DMS 273 (cell line): ENCODE results near the gene DNAJB2.
"Not testable (repeated sequence)": the region's sequence is repeated elsewhere in the genome, so short reads cannot be mapped to it uniquely, and the experiment has no call there.

ENCODE experiments used
- DNase-seq: peaks from one replicate; lab custom pipeline; 2025; ENCODE audit not compliant: unreplicated experiment; lab: John Stamatoyannopoulos, UW

Gene DNAJB2

DNA sequence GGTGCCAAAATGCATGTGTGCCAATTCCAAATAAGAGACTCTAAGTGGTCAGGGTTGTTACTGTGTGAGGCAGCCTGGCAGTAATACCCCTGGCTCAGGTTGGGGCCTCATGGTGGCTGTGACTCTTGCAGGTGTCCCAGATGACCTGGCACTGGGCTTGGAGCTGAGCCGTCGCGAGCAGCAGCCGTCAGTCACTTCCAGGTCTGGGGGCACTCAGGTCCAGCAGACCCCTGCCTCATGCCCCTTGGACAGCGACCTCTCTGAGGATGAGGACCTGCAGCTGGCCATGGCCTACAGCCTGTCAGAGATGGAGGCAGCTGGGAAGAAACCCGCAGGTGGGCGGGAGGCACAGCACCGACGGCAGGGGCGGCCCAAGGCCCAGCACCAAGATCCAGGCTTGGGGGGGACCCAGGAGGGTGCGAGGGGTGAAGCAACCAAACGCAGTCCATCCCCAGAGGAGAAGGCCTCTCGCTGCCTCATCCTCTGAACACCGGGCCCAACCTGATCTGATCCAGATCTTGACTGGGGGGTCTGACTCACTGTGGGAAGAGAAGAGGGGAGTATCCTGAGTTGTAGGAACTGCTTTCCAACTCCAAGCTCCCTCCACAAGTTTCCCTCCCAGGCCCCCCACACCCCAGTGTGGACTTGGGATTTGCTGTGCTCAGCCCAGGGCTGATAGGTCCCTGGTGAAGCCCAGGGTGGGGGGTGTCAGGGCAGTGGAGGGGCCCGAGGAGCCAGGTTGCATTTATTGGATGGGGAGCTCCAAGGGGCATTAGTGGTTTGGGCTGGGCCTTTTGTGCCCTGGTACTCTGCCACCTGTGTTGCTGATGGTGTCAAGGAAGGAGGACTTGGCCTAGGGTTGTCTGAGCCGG lies 5.6 kb downstream of the DNAJB2 start:
- DNase-seq = no peak

DNA sequence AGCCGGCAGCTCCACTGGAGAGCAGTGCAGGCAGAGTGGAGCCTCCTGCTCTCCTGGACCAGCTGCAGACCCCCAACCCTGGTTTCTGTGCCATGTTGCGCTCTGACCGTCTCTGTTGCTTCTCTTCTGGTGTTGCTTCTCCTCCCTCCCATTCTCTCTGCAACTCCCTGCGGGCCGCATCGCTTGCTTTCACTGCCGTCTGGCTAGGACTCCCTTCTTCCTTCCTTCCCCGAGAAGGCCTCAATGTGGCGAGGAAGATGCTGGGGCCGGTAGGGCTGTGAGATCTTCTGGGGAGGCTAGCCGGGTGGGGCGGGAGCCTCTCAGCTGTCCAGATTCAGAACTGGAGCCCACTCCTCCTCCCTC lies 6.2 kb downstream of the DNAJB2 start:
- no peak for DNase-seq

DNA sequence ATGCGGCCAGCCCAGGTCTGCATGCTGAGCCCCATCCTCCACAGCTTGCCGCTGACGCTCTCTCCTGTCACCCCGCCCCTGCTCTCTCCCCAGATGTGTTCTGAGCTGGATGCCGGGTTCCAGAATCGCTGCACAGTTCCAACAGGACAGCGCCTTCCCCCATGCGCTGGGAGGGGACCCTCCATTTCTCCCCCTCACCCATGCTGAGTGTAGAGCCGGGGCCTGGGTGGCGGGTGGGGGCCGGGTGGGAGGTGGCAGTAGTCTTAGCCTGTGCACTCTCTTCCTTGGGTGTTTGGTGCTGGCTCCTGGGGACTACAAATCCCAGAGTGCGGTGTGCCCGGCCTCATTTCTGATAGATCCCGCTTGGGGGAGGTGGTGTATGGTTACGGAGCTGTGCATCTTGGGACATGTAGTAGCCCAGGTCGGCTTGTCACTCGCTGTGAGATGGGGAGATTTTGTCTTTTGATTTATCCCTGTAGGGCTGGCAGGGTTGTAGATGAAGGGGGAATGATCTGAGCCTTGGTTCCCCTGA lies 6.8 kb downstream of the DNAJB2 start:
- peak; percentile 90 for DNase-seq

DNA sequence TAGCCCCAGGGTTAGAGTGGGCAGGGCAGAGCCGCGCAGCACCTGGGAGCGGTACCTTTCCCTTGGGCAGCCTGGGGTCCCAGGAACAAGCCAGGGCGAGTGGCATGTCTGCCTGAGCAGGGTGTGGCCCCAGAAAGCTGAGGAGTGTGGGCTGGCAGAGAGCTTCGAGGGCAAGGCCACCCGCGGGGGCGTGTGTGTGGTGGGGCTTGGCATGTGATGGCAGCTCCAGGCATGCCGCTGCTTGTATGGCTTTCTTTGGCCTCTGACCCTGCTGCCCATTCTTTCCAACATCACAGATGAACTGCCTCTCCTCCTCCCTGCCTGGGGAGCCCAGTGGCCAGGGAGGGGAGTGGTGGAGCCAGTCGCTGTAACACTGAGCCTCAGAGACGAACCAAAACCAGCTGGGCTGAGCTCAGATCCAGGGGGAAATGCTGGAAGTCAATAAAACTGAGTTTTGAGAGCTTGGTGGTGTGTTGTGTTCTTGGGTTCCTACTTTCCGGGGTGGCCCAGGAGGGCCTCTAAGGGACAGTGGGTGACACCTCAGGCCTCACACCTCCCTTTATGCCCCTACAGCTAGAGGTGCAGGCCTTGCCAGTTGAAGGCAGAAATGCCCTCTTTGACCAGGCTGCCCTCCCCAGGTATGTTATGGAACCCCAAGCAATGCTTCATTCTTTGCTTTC lies 7.4 kb downstream of the DNAJB2 start:
- no peak for DNase-seq

DNA sequence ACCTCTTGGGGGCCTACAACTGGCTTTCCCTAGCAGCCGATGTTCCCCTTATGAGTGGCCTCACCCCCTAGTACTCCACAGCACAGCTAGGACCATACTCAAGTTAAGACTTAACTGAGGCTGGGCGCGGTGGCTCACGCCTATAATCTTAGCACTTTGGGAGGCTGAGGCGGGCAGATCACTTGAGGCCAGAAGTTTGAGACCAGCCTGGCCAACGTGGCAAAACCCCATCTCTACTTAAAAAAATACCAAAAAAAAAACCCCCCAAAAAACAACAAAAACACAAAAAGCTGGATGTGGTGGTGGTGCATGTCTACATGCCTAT lies 7.9 kb downstream of the DNAJB2 start:
- DNase-seq = not testable (repeated sequence)

DNA sequence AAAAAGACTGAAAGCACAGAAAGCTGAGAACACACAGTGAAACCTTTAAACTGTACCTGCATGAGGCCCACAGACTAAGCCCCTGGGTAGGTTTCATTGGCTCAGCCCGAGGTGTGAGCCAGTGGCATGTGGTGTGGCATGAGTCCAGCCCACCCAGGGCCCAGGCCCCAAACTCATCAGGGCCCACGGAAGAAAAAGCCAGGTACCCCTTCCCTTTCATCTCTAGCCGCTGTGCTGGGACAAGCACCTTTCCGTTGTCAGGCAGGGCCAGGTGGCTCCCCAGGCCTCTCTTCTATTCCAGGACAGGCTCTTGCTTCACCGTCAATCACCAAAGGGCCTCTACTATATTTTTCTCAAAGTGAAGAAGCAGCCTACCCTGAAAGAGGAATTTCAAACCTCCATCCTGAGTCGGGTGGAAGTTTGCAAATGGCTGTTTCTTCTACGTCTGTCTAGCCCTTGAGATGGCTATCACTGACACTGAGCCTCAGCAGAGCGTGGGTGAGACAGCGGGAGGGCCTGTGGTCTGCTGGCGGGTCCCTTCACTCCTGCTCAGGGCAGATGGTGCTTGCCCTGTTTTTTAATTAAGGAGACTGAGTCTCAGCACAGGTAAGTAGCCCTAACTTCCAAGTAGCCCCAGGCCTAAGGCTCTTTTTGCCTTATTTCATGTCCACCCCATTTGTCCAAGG lies 8.6 kb downstream of the DNAJB2 start:
- peak; percentile 46 for DNase-seq

DNA sequence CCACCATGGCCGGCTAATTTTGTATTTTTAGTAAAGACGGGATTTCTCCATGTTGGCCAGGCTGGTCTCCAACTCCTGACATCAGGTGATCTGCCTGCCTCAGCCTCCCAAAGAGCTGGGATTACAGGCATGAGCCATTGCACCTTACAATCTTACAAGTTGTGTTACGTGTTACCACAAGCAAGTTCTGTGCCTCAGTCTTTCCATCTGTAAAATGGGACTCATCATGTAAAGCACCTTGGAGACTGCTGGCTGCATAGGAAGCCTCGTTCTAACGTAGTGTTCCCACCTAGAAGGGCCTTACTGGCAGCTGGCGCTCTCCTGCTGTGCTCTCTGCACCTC lies 10.0 kb downstream of the DNAJB2 start:
- no peak for DNase-seq

DNA sequence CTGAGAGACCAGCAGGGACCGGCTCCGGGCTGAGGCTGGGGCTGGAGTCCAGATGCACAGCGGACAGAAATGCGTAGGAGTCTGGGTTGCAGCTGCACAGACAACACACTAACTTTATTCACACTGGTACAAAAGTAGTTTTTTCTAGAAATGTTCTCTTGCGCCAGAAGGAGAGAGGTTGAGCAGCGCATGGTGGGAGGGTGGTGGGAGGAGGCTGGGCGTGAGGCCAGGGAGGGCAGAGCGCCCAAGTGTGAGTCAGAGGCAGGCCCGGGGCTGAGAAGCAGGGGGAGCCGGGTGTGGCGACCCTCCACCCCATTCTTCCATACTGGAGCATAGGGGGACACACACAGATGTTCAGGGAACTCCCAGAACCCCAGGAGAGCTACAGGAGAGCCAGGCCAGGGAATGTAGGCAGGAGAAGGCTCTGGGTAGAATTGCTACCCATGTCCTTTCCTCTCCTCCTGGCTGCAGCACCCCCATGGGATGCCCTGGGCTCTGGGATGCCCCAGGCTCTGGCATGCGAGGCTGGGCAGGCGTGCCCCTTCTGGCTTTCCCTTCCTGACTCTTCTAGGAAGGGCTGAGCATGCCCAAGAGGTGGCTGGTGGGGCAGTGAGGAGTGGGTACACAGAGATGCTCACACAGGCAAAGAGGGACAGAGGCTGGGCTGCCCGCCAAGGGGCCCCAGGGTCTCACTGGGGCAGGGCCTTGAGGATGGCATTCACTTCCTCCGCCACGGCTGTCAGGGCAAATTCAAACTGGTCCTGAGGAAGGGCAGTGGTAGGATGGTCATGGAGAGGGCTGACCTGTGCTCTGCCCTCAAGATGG lies 10.6 kb downstream of the DNAJB2 start:
- peak; percentile 93 for DNase-seq

DNA sequence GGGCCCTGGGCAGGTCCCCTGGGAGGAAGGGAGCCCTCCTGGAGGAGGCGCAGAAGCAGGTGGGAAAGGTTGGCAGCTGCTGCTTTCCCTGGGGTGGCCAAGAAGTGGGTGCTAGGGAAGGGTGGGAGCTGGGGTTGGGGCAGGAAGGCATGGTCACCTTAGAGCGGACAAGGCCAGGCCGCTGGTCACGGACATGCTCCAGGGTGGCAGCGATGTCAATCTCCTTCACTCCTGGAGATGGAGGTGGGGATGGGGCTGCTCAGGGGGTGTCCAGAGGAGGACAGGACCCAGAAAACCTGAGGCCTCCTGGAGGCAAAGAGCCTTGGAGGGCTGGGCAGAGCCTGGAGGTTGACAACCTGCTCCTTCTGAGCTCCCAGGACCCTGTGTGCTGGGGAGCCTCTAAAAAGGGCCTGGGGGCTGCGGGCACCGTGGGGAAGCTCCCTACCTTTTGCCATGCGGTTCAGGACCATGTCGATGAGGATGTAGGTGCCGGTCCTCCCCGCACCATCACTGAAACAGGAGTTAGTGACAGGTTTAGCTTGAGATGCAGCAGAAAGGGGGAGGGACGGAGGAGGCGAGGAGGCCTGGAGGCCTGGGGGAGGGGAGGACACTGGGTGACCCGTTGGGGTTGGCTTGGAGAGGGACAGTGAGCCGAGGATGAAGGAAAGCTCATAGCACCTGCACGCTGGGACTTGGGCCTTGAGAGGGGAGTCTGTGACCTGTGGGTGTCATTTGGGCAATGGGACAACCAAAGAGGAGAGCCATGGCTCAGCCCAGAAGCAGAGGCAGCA lies 11.4 kb downstream of the DNAJB2 start:
- no peak for DNase-seq

DNA sequence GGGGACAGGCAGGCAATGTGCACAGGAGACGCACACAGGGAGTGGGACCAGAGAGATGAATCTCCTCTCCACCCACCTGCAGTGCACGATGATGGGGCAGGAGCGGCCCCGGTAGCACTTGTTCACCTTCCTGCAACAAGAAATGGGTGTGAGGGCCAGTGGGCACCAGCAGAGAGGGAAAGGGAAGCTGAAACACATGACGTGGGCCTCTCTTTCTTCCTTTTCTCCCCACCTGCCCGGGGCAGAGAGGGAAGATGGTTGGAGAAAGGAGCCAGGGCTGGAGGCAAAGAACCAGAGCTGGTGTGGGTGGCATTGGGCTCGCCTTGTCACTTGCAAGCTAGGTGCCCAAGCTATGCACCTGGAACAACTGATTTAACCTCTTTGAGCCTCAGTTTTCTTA lies 12.2 kb downstream of the DNAJB2 start:
- no peak for DNase-seq

DNA sequence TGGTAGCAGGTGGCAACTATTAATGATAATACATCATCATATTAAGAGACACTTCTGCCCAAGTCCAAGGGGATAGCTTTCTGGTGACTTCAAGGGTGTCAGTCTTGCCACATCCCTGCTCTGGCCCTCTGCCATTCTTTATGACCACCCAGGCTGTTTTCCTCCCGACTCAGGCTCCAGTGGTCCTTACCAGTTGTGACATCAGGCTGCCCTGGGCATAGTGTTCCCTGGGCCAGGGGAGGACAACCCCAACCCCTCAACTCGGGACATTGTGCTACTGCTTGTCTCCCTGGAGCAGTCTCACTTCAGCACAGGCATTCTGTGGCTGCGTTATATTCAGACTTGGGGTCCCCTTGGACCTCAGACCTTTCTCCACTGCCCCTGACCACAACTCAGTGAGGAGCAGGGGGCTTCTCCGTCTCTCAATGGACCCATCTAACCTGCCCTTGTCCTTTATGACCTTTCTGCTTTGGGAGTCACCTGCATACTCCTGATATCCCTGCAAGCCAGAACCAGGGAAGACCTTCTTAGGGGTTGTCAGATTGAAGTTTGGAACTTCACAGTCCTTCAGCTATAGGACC lies 12.8 kb downstream of the DNAJB2 start:
- no peak for DNase-seq

DNA sequence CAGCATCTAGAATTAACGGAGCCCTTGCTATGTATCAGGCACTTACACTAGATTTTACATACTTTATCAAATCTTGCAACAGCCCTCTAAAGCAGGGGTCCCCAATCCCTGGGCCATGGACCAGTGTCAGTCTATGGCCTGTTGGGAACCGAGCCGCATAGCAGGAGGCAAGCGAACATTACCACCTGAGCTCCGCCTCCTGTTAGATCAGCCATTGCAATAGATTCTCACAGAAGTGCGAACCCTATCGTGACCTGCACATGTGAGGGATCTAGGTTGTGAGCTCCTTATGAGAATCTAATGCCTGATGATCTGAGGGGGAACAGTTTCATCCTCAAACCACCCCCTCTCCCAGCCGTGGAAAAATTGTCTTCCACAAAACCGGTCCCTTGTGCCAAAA lies 13.4 kb downstream of the DNAJB2 start:
- DNase-seq = no peak

DNA sequence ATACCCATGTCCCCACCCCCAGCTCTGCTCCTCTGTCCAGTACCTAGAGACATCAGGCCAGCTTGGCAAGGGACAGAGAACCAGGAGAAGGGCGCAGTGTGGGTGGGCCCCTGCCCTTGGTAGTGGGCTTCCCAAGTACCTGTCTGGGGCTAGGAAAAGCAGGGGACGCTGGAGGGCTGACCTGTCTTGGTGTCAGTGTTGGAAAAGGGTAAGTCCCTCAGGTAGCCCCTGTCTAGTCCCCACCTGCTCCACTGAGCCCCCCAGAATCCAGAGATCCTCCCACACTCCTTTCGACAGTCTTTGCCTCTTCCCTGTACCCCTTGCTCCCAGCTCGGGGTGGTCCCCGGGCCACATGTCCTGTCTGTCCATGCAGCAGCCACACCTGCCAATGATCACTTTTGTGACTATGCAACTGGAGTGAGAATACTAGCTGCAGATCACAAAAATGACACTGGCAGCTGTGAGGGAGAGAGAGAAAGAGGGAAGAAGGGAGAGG lies 14.6 kb downstream of the DNAJB2 start:
- DNase-seq = no peak

DNA sequence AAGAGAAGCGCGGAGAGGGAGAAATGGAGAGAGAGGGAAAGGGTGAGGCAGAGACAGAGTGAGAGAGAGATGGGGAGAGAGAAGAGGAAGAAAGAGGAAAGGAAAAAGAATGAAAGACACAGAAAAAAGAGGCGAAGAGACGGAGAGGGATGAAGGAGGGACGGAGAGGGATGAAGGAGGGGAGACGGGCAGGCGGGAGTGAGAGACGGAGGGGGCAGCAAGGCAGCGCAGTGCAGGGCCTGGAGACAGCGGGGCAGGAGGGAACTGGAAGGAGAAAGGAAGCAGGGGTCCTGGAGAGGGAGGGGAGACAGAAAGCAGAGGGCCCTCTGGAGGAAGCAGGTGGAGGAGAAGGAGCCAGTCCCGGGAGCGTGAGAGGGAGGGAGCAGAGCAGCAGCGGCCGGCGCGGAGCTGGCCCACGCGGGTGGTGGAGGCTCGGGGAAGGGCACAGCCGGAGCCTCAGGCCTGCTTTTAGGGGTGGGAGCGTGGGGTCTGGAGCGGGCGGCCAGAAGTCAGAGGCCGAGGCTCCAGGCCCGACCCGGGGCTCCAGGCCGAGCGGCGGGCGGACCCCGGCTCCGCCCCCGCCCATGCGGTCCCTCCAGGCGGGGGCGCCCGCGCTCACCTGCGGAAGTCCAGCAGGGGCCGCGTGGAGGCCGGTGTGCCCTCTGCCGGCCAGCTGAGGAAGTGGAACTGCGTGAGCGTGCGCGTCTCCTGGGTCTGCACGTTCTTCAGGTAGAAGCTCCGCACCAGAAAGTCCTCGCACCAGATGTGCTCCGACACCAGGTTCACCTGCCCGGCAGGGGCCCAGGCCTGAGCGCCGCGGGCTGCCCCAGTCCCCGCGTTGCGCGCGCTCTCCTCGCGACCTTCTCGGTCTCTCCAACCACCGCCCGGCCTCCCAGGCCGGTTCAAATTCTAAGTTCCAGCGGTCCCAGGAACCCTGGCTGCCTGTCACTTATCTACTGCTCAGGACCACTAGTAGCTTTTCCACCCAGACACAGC lies 15.5 kb downstream of the DNAJB2 start:
- peak; percentile 93 for DNase-seq

DNA sequence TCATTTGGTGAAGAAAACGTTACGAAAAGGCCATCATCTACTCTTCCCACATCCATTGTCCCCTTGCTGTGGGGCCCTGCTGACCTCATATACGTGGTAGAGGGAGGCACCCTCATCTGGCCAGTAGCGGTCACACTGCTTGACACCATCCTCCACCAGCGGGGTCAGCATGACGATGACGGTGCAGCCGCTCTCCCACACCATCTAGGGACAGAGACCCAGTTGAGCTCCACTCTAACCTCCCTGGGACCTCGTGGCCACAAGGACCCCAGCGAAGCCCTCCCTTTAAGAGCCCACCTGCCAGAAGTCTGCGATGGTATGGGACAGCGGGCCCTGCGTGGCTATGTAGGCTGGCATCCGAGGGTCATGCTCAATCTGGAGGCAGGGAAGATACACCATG lies 17.0 kb downstream of the DNAJB2 start:
- no peak for DNase-seq

DNA sequence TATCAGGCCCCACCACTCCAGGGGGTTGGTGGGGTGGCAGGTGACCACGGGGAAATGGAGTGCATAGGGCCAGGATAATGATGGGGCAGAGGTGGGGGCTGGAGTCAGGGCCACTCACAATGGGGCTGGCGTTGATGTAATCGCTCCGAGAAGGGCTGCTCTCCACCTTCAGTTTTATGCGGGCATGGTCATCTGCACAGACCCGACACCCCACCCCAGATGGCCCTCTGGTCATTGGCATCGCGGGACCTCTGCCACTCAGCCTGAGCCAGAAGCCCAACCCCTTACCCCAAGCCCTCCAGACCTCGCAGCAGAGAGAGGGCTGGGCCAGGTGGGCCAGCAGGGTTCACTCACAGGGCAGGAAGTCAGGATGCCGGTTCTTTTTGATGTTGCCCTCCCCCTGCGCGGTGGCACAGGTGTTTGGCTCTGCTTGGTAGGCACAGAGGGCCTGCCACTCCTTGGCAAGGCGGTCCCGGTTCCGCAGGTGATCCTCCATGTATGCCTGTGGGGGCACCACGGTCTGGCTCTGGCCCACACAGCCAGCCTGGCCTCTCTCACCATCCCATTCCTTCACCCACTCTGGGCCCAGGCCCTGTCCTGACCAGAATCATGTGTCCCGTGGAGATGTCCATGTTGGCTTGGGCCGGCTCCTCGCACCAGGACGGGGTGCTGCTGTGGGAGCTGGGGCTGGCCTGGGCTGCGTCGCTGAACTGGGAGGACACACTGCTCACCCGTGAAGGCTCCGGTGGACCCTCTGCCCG lies 17.6 kb downstream of the DNAJB2 start:
- no peak for DNase-seq

DNA sequence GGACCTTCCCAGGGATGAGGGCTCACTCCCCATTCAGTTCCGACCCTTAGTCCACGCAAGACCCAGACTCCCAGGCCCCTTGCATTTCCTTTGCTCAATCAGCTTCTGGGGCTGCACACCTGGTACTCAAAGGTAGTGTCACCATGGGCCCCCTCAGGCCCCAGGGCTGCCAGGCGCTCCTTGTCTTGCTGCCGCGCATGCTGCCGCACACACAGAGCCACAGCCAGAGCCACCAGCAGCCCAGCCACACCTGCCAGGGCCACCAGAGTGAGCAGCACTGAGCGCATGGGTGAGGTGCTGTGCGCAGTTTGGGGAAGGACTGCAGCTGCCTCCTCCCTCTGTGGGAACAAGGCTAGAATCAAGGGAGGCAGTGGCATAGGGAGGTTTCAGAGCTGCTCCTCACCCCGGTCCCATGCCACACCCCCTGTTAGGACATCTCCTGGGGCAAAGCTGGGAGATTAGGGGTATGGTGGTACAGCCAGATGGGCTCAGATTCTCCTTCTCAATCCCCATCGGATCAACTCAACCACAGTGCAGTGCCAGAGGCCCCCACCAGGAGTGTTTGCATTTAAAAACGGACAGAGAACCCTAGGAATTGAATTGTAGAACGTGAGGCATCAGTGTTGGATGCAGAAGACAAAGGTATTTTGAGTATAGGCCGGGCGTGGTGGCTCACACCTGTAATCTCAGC lies 18.7 kb downstream of the DNAJB2 start:
- peak; percentile 51 for DNase-seq
